Sigmoid colon (tissue), 7 donors: ENCODE data around the gene RCAN1. TPM values are rescaled to one million over a fixed set of nuclear protein-coding genes. Genes with fewer than 3 reads are reported as not detected.

Experiments used
- DNase-seq: peaks from one replicate; pipeline ENCODE4 v3.0.0-alpha.2; 2019
- H3K27ac ChIP-seq, 4 donors: fragments of 200-600 bp; sonication (generic); one replicate each; pipeline ENCODE4 v1.5.1; 2016 to 2019; ENCODE audit warnings: mild to moderate bottlenecking in 1 of 4
- H3K27me3 ChIP-seq, 3 donors: fragments of 200-600 bp; sonication (generic); one replicate each; pipeline ENCODE4 v1.5.1; 2019; ENCODE audit warnings: mild to moderate bottlenecking in 1 of 3
- H3K36me3 ChIP-seq, 4 donors: fragments of 200-600 bp; sonication (generic); one replicate each; pipeline ENCODE4 v1.5.1; 2016 to 2019
- H3K4me1 ChIP-seq, 4 donors: fragments of 200-600 bp; sonication (generic); one replicate each; pipeline ENCODE4 v1.5.1; 2017 to 2019
- H3K4me3 ChIP-seq, 4 donors: fragments of 200-600 bp; sonication (generic); one replicate each; pipeline ENCODE4 v1.5.1; 2017 to 2019; ENCODE audit warnings: mild to moderate bottlenecking in 2 of 4, moderate library complexity in 1 of 4
- H3K9me3 ChIP-seq, 4 donors: fragments of 200-600 bp in 3 of 4; sonication (generic) in 3 of 4; one replicate each; pipeline versions ENCODE4 v1.5.1 to v1.6.1; 2013 to 2019
- CTCF ChIP-seq, 4 experiments: fragments of 450-650 bp in 3 of 4; fragments of 200-600 bp in 1 of 4; IDR thresholded peaks; one replicate each; pipeline ENCODE4 v1.5.1; 2016 to 2019; ENCODE audit warnings: antibody characterized with exemption in 4 of 4, mild to moderate bottlenecking in 3 of 4, moderate library complexity in 2 of 4
- EP300 ChIP-seq, 4 donors: sonication (generic); formaldehyde crosslinking; IDR thresholded peaks; one replicate each; pipeline ENCODE4 v1.6.1; 2017; ENCODE audit warnings: antibody characterized with exemption in 4 of 4
- POLR2A ChIP-seq, 2 donors: fragments of 450-650 bp; IDR thresholded peaks; one replicate each; pipeline ENCODE4 v1.6.1; 2016; ENCODE audit warnings: antibody characterized with exemption in 2 of 2, mild to moderate bottlenecking in 2 of 2, moderate library complexity in 2 of 2
- POLR2AphosphoS5 ChIP-seq, 4 donors: sonication (generic); formaldehyde crosslinking; IDR thresholded peaks; one replicate each; pipeline ENCODE4 v1.6.1; 2017; ENCODE audit warnings: antibody characterized with exemption in 4 of 4
- WGBS, 2 donors: extraction: QIAGEN DNeasy Blood & Tissue Kit; methylation state at CpG; one replicate each; pipeline ENCODE4 v1.1.7; 2013; 5-methylcytosine and 5-hydroxymethylcytosine counted together
- intact Hi-C: fragments of 100-400 bp; cut with DNase I; formaldehyde crosslinking; loops from one replicate; pipeline ENCODE4 v1.15.1; 2023
- polyA plus RNA-seq, 3 donors: library from polyadenylated mRNA; stranded (reverse); fragments of 200-250 nt; gene quantifications; one replicate each; pipeline ENCODE4 v1.2.3, GENCODE V29; 2013
- total RNA-seq, 4 donors: library from RNA; depleted of rRNA; stranded (reverse); fragments of >200 nt; gene quantifications; one replicate each; pipeline ENCODE4 v1.1.0, GENCODE V29; 2016
- donor health status: healthy with polysubstance abuse.
- donor health status: Bipolar disorder and iron deficiency.
- donor health status: healthy.

The RCAN1 gene
- total and polyA plus RNA-seq, 7 donors, result 21.4 to 148 (median 38.3) TPM

GRCh38 chr21:34597406-34597805 lies 17.5 kb downstream of the RCAN1 start:
- Histone ChIP-seq H3K4me1 (peaks cover 0 to 36% (median 24%) of the 10 kb centered on the region in 4 donors), H3K27me3 (no peaks in the 10 kb centered on the region), H3K27ac (no peak overlapping the region), H3K36me3 (no peaks in the 10 kb centered on the region), H3K4me3 (no peak overlapping the region), H3K9me3 (no peaks in the 10 kb centered on the region)
- WGBS, 2 donors, result 90 to 94% methylated on average over 5 of the region's 5 CpGs
- intact Hi-C loops, result no loop called here
- TF ChIP-seq CTCF (IDR thresholded peaks at IDR 0.05), result no peak
- TF ChIP-seq POLR2AphosphoS5 (IDR thresholded peaks at IDR 0.05), result no peak
- TF ChIP-seq POLR2A (IDR thresholded peaks at IDR 0.05), result no peak
- TF ChIP-seq EP300 (IDR thresholded peaks at IDR 0.05), result no peak
- DNase-seq, result no peak

GRCh38 chr21:34596561-34597271 lies 18.2 kb downstream of the RCAN1 start:
- H3K27ac ChIP-seq, result no peak overlapping the region
- intact Hi-C loops, result no loop called here
- H3K27me3 ChIP-seq, result no peaks in the 10 kb centered on the region
- H3K9me3 ChIP-seq, result no peaks in the 10 kb centered on the region
- H3K4me1 ChIP-seq, result peaks cover 0 to 43% (median 31%) of the 10 kb centered on the region in 4 donors
- TF ChIP-seq POLR2A (IDR thresholded peaks at IDR 0.05) (no peak), POLR2AphosphoS5 (IDR thresholded peaks at IDR 0.05) (no peak), CTCF (IDR thresholded peaks at IDR 0.05) (no peak), EP300 (IDR thresholded peaks at IDR 0.05) (no peak)
- 75 to 88% methylated on average over 18 of the region's 18 CpGs for WGBS, 2 donors
- H3K4me3 ChIP-seq, result no peak overlapping the region
- H3K36me3 ChIP-seq, result no peaks in the 10 kb centered on the region
- no peak for DNase-seq

- no peaks in the 10 kb centered on the region for H3K27me3 ChIP-seq
- H3K27ac ChIP-seq, result peak overlapping the region in 3 of 4 donors; percentile 44 to 60 (median 56)
- TF ChIP-seq CTCF (IDR thresholded peaks at IDR 0.05), result no peak
- TF ChIP-seq POLR2AphosphoS5 (IDR thresholded peaks at IDR 0.05), result peak in 1 of 4 donors; percentile 13
- no peaks in the 10 kb centered on the region for H3K9me3 ChIP-seq
- no peak overlapping the region for H3K4me3 ChIP-seq
- no peaks in the 10 kb centered on the region for H3K36me3 ChIP-seq
- DNase-seq, result no peak
- WGBS, 2 donors, result 87 to 89% methylated on average over 8 of the region's 8 CpGs
- intact Hi-C loops, result no loop called here
- H3K4me1 ChIP-seq, result peaks cover 0 to 43% (median 31%) of the 10 kb centered on the region in 4 donors
These were observed 19.5 kb downstream of the RCAN1 start for GRCh38 chr21:34595457-34595856.

GRCh38 chr21:34594566-34595234 lies 20.2 kb downstream of the RCAN1 start:
- H3K4me3 ChIP-seq, result no peak overlapping the region
- peaks cover 0 to 43% (median 31%) of the 10 kb centered on the region in 4 donors for H3K4me1 ChIP-seq
- H3K27ac ChIP-seq, result peak overlapping the region in 3 of 4 donors; percentile 28 to 60 (median 56)
- H3K27me3 ChIP-seq, result no peaks in the 10 kb centered on the region
- H3K36me3 ChIP-seq, result no peaks in the 10 kb centered on the region
- no peaks in the 10 kb centered on the region for H3K9me3 ChIP-seq
- intact Hi-C loops, result no loop called here
- TF ChIP-seq CTCF (IDR thresholded peaks at IDR 0.05), result no peak
- no peak for TF ChIP-seq POLR2A (IDR thresholded peaks at IDR 0.05)
- TF ChIP-seq EP300 (IDR thresholded peaks at IDR 0.05), result no peak
- WGBS, 2 donors, result 88 to 94% methylated on average over 8 of the region's 8 CpGs
- no peak for DNase-seq
